NCI-H2171 treated with DMSO at 0.1 percent for 48 hours (cell line): Measurements from ENCODE around the gene PCDH9.
A peak's percentile ranks its signal among the peaks of the same experiment; 100 is the strongest.

Source experiments
- DNase-seq: peaks from one replicate; lab custom pipeline; 2025; lab: John Stamatoyannopoulos, UW

PCDH9 gene

GRCh38 chr13:67023130-67023876 lies 206.8 kb downstream of the PCDH9 start:
- DNase-seq, result peak; percentile 81

DNA sequence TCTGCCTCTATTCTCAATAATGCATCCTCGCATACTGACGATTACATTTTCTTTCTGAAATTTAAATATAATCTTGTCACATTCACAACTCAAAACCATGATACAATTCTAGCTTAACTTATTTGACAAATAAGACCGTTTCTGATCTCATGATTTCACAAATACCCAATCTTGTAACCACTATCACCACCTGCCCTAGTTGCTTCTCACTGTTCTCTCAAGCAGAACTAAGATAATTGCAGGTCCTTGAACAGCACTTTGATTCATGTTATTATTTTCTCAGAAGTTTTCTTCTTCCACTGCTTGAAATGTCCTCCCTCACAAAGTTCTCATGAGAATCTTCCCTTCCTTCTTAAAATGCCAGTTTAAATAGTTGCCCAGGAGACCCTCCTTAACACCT lies 211.4 kb downstream of the PCDH9 start:
- peak; percentile 43 for DNase-seq

GRCh38 chr13:67017276-67017675 lies 212.9 kb downstream of the PCDH9 start:
- peak; percentile 79 for DNase-seq

DNA sequence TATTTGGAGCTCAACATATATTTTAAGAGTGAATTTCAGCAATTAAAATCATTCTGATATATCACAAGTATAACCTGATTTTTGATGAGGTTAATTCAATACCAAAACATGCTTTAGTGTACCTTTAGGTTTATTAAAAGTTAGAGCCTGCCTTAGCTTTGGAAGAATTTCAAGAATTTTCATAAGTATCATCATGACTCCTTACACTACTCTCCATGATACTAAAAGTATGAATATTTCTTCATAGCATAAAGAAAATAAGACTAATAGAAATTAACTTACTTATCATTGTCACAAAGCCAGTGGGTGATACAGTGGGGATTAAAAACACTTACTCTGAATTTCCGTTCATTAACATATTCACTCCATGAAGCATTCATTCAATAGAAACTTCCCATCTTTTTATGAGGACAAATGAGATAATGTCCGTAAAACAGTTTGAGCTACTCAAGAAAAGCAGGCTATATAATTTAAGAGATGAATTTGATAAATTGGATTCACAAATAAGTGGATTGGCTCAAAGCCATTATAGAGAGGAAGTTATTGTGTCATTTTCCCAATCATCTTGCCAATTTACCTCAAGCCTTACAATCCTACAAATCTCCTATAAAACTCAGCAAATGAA lies 214.0 kb downstream of the PCDH9 start:
- no peak for DNase-seq

GRCh38 chr13:67014399-67014798 lies 215.7 kb downstream of the PCDH9 start:
- no peak for DNase-seq

DNA sequence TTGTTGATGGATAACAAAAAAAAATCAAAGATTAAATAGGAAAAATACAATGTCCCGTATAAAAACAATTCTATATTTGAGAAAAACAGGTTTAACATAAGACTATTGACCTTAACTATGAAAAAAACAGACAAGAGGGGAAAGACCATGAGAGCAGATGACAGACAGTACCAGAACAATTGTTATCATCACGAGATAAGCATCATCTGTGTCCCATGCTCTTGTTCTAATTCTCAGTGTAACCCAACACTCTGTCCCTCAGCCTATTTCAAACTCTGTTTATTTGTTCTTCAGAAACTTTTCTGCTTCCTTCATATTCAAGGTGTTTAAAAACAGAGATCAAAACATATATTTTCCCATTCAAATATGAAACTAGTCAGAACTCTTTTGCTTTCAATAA lies 216.4 kb downstream of the PCDH9 start:
- peak; percentile 65 for DNase-seq

GRCh38 chr13:67008075-67008668 lies 222.0 kb downstream of the PCDH9 start:
- DNase-seq, result peak; percentile 35

- DNase-seq, result no peak
These were observed 225.6 kb downstream of the PCDH9 start for GRCh38 chr13:67004511-67004910.

- DNase-seq, result peak; percentile 39
These were observed 226.4 kb downstream of the PCDH9 start for GRCh38 chr13:67003743-67004142.

DNA sequence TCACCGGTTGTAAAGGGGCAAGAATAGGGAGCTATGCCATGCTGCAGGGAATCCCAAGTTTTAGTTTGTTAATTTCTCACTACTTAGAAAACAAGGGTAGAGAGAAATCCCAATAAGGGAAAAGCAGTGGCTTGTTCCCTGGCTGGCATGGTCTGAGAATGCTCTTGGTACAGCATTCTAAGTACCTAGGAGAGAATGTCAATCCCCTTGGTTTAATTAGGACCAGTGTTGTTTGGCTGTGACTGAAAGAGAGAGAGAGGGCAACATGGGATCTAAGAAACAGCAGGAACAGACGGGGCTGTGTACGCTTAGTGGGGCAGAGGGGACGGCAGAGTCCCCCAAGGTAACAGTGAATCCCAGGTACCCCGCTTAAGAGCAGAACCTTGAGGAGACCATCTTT lies 228.8 kb downstream of the PCDH9 start:
- DNase-seq, result no peak

DNA sequence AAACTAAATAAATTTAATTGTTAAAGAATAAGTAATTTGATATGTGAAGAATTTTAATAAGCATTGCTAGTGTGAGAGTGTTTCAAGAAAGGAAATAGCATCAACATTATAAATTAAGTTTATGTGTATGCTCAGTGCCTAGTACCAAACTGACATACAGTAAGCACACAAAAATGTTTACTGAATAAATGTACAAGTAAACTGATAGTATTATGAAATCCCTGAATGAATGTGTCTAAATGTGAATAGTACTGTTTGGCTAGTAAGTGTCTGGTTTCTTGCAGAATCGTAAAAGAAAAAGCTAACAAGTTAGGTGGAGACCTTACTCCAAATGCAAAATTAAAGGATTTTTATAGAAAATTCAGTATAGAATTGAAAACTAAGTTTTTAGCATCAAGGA lies 233.6 kb downstream of the PCDH9 start:
- no peak for DNase-seq

GRCh38 chr13:66995203-66995611 lies 234.9 kb downstream of the PCDH9 start:
- no peak for DNase-seq

GRCh38 chr13:66994517-66995202 lies 235.5 kb downstream of the PCDH9 start:
- DNase-seq, result no peak

GRCh38 chr13:66994097-66994496 lies 236.0 kb downstream of the PCDH9 start:
- DNase-seq, result no peak

GRCh38 chr13:66992719-66993118 lies 237.4 kb downstream of the PCDH9 start:
- no peak for DNase-seq

DNA sequence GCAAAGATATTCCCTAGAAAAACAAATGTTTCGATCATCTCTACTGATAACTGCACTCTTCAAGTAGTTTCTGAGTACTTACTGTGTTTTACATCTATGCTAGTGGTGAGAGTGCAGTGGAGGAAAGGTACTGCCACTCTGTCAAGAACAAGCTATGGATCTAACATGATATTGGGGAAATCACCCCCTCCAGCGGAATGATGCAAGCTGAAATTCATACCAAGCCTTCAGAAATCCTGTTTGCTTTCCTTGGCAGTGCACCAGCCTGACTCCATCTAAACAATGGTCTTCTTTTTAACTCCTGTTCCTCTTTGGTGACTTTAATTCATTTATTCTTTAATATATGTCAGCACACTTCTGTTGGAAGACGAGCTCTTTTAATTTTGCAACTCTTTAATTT lies 238.0 kb downstream of the PCDH9 start:
- peak; percentile 30 for DNase-seq

- peak; percentile 45 for DNase-seq
These were observed 245.9 kb downstream of the PCDH9 start for GRCh38 chr13:66984241-66984640.

DNA sequence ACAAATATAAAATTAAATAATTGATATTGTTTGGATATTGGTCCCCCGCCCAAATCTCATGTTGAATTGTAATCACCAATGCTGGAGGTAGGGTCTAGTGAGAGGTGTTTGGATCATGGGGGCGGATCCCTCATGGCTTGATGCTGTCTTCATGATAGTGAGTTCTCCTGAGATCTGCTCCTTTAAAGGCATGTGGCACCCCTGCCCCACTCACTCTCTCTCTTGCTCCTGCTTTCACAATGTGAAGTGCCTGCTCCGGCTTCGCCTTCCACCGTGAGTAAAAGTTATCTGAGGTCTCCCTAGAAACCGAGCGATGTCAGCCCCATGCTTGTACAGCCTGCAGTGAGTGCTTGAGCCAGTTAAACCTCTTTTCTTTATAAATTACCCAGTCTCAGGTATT lies 248.2 kb downstream of the PCDH9 start:
- no peak for DNase-seq

DNA sequence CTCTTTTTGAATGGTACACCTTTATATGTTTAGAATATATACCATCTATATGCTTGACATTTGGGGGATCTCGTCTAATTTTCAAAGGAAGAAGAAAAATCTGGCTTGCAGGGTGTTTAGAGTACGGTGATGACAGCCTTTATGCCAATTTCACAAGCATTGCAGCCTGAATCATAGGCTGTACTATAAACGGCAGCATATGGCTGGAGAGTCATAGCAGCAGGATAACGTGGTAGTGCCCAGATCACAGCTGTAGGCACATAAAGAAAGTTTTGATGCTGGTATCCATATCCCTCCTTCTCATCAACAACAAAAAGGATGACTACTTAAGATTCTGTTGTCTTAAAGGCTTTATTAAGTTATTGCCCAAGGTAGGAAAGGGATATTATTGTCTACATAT lies 253.0 kb downstream of the PCDH9 start:
- DNase-seq, result peak; percentile 95

DNA sequence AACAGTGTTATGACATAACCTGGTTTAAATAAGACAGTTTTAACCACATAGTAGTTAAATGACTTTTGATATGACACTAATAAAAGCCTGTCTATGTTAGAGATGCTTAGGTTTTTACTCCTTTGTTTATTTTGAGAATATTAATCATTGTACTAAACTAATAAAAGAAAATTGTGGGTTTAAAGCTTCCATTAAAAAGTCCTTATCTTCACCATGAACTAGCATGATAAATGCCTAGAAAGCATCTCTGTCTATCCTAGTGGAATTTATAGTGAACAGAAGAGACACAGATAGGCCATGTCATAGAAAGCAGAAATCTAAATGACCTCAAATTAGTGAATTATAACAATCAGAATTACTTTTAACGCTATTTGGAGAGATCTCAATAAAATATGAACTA lies 255.2 kb downstream of the PCDH9 start:
- no peak for DNase-seq

GRCh38 chr13:66974174-66974573 lies 256.0 kb downstream of the PCDH9 start:
- peak; percentile 68 for DNase-seq

DNA sequence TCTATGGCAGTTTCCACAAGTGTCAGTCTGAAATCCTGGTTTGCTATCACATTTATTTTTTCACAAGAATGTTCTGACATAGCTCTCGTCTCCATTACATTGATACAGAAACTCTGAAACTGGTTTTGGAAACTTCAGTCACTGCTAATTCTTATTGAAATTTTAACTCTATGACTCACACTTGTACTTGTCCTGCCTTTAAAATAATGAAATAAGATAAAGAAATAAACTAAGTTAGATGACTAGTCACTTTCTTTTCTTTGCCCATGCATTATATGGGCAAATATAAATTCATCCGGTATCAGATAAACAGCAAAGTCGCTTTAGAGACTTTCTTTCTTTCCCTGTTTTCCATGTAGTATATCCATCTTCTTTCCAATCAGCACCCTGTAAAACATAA lies 257.5 kb downstream of the PCDH9 start:
- no peak for DNase-seq

- no peak for DNase-seq
These were observed 259.1 kb downstream of the PCDH9 start for GRCh38 chr13:66971004-66971403.
